H9 (cell line): ENCODE measurements around the gene HSD11B1. TPM values are rescaled to one million over a fixed set of nuclear protein-coding genes. Genes with fewer than 3 reads are reported as not detected.

ENCODE experiments used
- DNase-seq: peaks from one replicate; pipeline ENCODE4 v3.0.0-alpha.2; 2017
- H2AFZ ChIP-seq: one replicate; pipeline ENCODE4 v1.6.1; 2013; ENCODE audit warnings: mild to moderate bottlenecking, low read length, control low read depth, moderate library complexity
- H2AK5ac ChIP-seq: 2 replicates; pipeline ENCODE4 v1.6.1; 2013; ENCODE audit warnings: low read length, control low read depth, mixed read lengths; ENCODE audit not compliant: insufficient read length
- H2BK120ac ChIP-seq: one replicate; pipeline ENCODE4 v1.6.1; 2013; ENCODE audit warnings: low read depth, mild to moderate bottlenecking, low read length, control low read depth, inconsistent platforms; ENCODE audit not compliant: poor library complexity, severe bottlenecking
- H2BK12ac ChIP-seq: 2 replicates; pipeline ENCODE4 v1.6.1; 2013; ENCODE audit warnings: low read length, control low read depth, mixed read lengths, low read depth; ENCODE audit not compliant: insufficient read length
- H2BK15ac ChIP-seq: 2 replicates; pipeline ENCODE4 v1.6.1; 2013; ENCODE audit warnings: low read depth, low read length, control low read depth
- H2BK20ac ChIP-seq: one replicate; pipeline ENCODE4 v1.6.1; 2013; ENCODE audit warnings: low read depth, mild to moderate bottlenecking, low read length, control low read depth, inconsistent platforms; ENCODE audit not compliant: poor library complexity, severe bottlenecking
- H2BK5ac ChIP-seq: 2 replicates; pipeline ENCODE4 v1.6.1; 2013; ENCODE audit warnings: low read length, control low read depth, mixed read lengths; ENCODE audit not compliant: insufficient read length
- H3K14ac ChIP-seq: 2 replicates; pipeline ENCODE4 v1.6.1; 2013; ENCODE audit warnings: low read length, control low read depth; ENCODE audit not compliant: insufficient read depth
- H3K18ac ChIP-seq: 2 replicates; pipeline ENCODE4 v1.6.1; 2013; ENCODE audit warnings: low read depth, mild to moderate bottlenecking, mixed read lengths, low read length, control low read depth; ENCODE audit not compliant: insufficient read length
- H3K23ac ChIP-seq: 2 replicates; pipeline ENCODE4 v1.6.1; 2013; ENCODE audit warnings: low read length, control low read depth, mixed read lengths, low read depth; ENCODE audit not compliant: insufficient read length
- H3K23me2 ChIP-seq: 2 replicates; pipeline ENCODE4 v1.6.1; 2013; ENCODE audit warnings: low read depth, mild to moderate bottlenecking, mixed read lengths, low read length, control low read depth; ENCODE audit not compliant: insufficient read length, poor library complexity, severe bottlenecking
- H3K27ac ChIP-seq: 2 replicates; pipeline ENCODE4 v1.5.1; 2013; ENCODE audit warnings: low read length, control low read depth, mixed read lengths, low read depth; ENCODE audit not compliant: insufficient read length
- H3K27me3 ChIP-seq: 2 replicates; pipeline ENCODE4 v1.6.1; 2013; ENCODE audit warnings: low read length, control low read depth, inconsistent platforms; ENCODE audit not compliant: insufficient read depth
- H3K4ac ChIP-seq: 2 replicates; pipeline ENCODE4 v1.6.1; 2013; ENCODE audit warnings: low read depth, mild to moderate bottlenecking, control low read depth, inconsistent platforms, low read length, moderate library complexity
- H3K4me1 ChIP-seq: 2 replicates; pipeline ENCODE4 v1.6.1; 2013; ENCODE audit warnings: low read length, control low read depth, inconsistent platforms; ENCODE audit not compliant: insufficient read depth
- H3K4me2 ChIP-seq: 2 replicates; pipeline ENCODE4 v1.6.1; 2013; ENCODE audit warnings: low read length, control low read depth, mixed read lengths; ENCODE audit not compliant: insufficient read length, insufficient read depth
- H3K56ac ChIP-seq: 2 replicates; pipeline ENCODE4 v1.6.1; 2013; ENCODE audit warnings: low read depth, mild to moderate bottlenecking, mixed read lengths, low read length, control low read depth; ENCODE audit not compliant: insufficient read length
- H3K79me1 ChIP-seq: 2 replicates; pipeline ENCODE4 v1.6.1; 2013; ENCODE audit warnings: low read depth, mild to moderate bottlenecking, moderate library complexity, low read length, control low read depth, inconsistent platforms; ENCODE audit not compliant: insufficient read depth, poor library complexity, severe bottlenecking
- H3K79me2 ChIP-seq: 2 replicates; pipeline ENCODE4 v1.6.1; 2013; ENCODE audit warnings: low read length, control low read depth, inconsistent platforms; ENCODE audit not compliant: insufficient read depth
- H3K9ac ChIP-seq: 2 replicates; pipeline ENCODE4 v1.6.1; 2013; ENCODE audit warnings: low read length, control low read depth, mixed read lengths; ENCODE audit not compliant: insufficient read length; ENCODE audit errors: extremely low read depth
- H3K9me3 ChIP-seq: one replicate; pipeline ENCODE4 v1.6.1; 2013; ENCODE audit warnings: low read depth, low read length, inconsistent platforms; ENCODE audit not compliant: control insufficient read depth
- H3T11ph ChIP-seq: one replicate; pipeline ENCODE4 v1.6.1; 2013; ENCODE audit warnings: mild to moderate bottlenecking, low read length, control low read depth, inconsistent platforms
- H4K20me1 ChIP-seq: one replicate; pipeline ENCODE4 v1.6.1; 2013; ENCODE audit not compliant: control insufficient read depth, insufficient read length, insufficient read depth
- H4K5ac ChIP-seq: 2 replicates; pipeline ENCODE4 v1.6.1; 2013; ENCODE audit warnings: low read depth, mild to moderate bottlenecking, mixed read lengths, low read length, control low read depth; ENCODE audit not compliant: insufficient read length
- H4K8ac ChIP-seq: replicated peaks from 2 replicates; pipeline ENCODE4 v1.6.1; 2013; ENCODE audit warnings: low read length, control low read depth, mixed read lengths, low read depth; ENCODE audit not compliant: insufficient read length
- H4K91ac ChIP-seq: 2 replicates; pipeline ENCODE4 v1.6.1; 2013; ENCODE audit warnings: low read depth, mild to moderate bottlenecking, moderate library complexity, mixed read lengths, low read length, control low read depth; ENCODE audit not compliant: insufficient read length
- H3K27ac Mint-ChIP-seq, 3 experiments: 2 replicates in 2 of 3; 3 replicates in 1 of 3; pipeline ENCODE4 v1.8.0; 2020 to 2021; ENCODE audit warnings: mixed read lengths in 3 of 3, mild to moderate bottlenecking in 1 of 3, moderate library complexity in 1 of 3
- H3K27me3 Mint-ChIP-seq: 2 replicates; pipeline ENCODE4 v1.8.0; 2021; ENCODE audit warnings: low read depth, mild to moderate bottlenecking, moderate library complexity, mixed read lengths
- H3K36me3 Mint-ChIP-seq, 3 experiments: 2 replicates in 2 of 3; 3 replicates in 1 of 3; pipeline ENCODE4 v1.8.0; 2020 to 2021; ENCODE audit warnings: low read depth in 3 of 3, mixed read lengths in 3 of 3; ENCODE audit not compliant: insufficient read depth in 1 of 3
- H3K4me1 Mint-ChIP-seq, 2 experiments: 2 replicates each; pipeline ENCODE4 v1.8.0; 2020; ENCODE audit warnings: mixed read lengths in 2 of 2
- H3K4me3 Mint-ChIP-seq, 2 experiments: 2 replicates in 1 of 2; 3 replicates in 1 of 2; pipeline ENCODE4 v1.8.0; 2020 to 2021; ENCODE audit warnings: mild to moderate bottlenecking in 2 of 2, mixed read lengths in 2 of 2, moderate library complexity in 1 of 2
- H3K9me3 Mint-ChIP-seq, 2 experiments: 2 replicates in 1 of 2; 3 replicates in 1 of 2; pipeline ENCODE4 v1.8.0; 2020; ENCODE audit warnings: mild to moderate bottlenecking in 2 of 2, mixed read lengths in 2 of 2, moderate library complexity in 1 of 2
- CTCF ChIP-seq: fragments of 200-600 bp; sonication (generic); conservative IDR thresholded peaks from 3 replicates; pipeline ENCODE4 v1.8.0; 2021; ENCODE audit warnings: antibody characterized with exemption, mild to moderate bottlenecking
- WGBS: extraction: QIAGEN DNeasy Blood & Tissue Kit; methylation state at CpG from one replicate; pipeline ENCODE4 v1.1.7; 2013; ENCODE audit warnings: missing lambda C conversion rate, low lambda C conversion rate, mixed read lengths; ENCODE audit not compliant: insufficient read length; ENCODE audit errors: extremely low coverage; 5-methylcytosine and 5-hydroxymethylcytosine counted together
- total RNA-seq: library from RNA; stranded (reverse); gene quantifications from 2 replicates; pipeline ENCODE4 v1.2.1, GENCODE V29; 2021

The HSD11B1 gene
- total RNA-seq, 1 experiment from 2014 or later = not detected

GRCh38 chr1:209675565-209676154 lies 29.0 kb upstream of the HSD11B1 start:
- H3K27me3 ChIP-seq = peaks cover 34% of the 10 kb centered on the region
- H3K9ac ChIP-seq = peak overlapping the region; percentile 13
- no peaks in the 10 kb centered on the region for H3K79me2 ChIP-seq
- no CpG with 5 or more reads among the region's 34 CpGs for WGBS
- H2AFZ ChIP-seq = no peak overlapping the region
- peaks cover 5% of the 10 kb centered on the region; the same call in 1 of the 2 replicates for H3K4me1 ChIP-seq
- no peak overlapping the region for H3K27ac ChIP-seq
- H3K9me3 Mint-ChIP-seq = no peaks in the 10 kb centered on the region; a peak in 2 of 5 replicates
- no peak overlapping the region for H3K56ac ChIP-seq
- H4K5ac ChIP-seq = no peak overlapping the region
- no peak overlapping the region for H3T11ph ChIP-seq
- no peak overlapping the region for H3K23ac ChIP-seq
- no peak for TF ChIP-seq CTCF
- peak overlapping the region; percentile 92 for H3K4me2 ChIP-seq
- H3K27me3 Mint-ChIP-seq = peaks cover 97% of the 10 kb centered on the region
- H3K18ac ChIP-seq = no peak overlapping the region
- H4K8ac ChIP-seq = no peak overlapping the region
- H3K27ac Mint-ChIP-seq = no peak overlapping the region
- peaks cover 13 to 21% of the 10 kb centered on the region in 2 experiments for H3K4me1 Mint-ChIP-seq
- H3K4me3 Mint-ChIP-seq = peak overlapping the region; percentile 64 to 83
- H2BK120ac ChIP-seq = no peak overlapping the region
- no peak overlapping the region for H2BK5ac ChIP-seq
- peaks cover 14% of the 10 kb centered on the region for H3K23me2 ChIP-seq
- H4K91ac ChIP-seq = no peak overlapping the region
- no peak overlapping the region for H3K4ac ChIP-seq
- no peaks in the 10 kb centered on the region for H4K20me1 ChIP-seq
- no peaks in the 10 kb centered on the region for H3K79me1 ChIP-seq
- peak; percentile 57 for DNase-seq
- no peak overlapping the region for H2BK20ac ChIP-seq
- H3K14ac ChIP-seq = peak overlapping the region; percentile 44; the same call in 1 of the 2 replicates
- H2BK15ac ChIP-seq = no peak overlapping the region
- no peaks in the 10 kb centered on the region for H3K36me3 Mint-ChIP-seq
- H2AK5ac ChIP-seq = no peak overlapping the region
- H3K9me3 ChIP-seq = no peaks in the 10 kb centered on the region
- H2BK12ac ChIP-seq = no peak overlapping the region
